Measurements from ENCODE around the gene GAS2L1.

The GAS2L1 gene

GRCh38 chr22:29310065-29310862 is 3.8 kb downstream of the GAS2L1 start:
- DNase-seq = peak; percentile 52

DNA sequence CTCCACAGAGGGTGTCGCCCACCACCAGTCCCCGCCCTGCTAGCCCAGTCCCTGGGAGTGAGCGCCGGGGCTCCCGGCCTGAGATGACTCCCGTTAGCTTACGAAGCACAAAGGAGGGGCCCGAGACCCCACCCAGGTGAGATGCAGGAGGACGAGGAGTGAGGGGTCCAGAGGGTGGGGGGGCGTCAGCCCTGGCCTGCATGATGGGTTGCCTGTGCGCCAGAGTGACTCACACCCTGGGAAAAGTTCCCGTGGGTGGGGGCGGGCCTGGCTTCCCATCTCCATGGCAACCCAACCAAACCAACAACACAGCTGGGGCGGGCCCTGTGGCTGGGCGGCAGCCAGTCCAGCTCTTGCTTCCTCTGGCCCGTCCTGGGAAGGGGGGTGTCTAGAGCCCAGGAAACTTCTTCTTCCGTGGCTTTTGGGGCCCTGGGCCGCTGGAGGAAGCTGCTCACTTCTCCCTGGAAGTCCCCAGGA is 4.5 kb downstream of the GAS2L1 start:
- peak; percentile 98 for DNase-seq

DNA sequence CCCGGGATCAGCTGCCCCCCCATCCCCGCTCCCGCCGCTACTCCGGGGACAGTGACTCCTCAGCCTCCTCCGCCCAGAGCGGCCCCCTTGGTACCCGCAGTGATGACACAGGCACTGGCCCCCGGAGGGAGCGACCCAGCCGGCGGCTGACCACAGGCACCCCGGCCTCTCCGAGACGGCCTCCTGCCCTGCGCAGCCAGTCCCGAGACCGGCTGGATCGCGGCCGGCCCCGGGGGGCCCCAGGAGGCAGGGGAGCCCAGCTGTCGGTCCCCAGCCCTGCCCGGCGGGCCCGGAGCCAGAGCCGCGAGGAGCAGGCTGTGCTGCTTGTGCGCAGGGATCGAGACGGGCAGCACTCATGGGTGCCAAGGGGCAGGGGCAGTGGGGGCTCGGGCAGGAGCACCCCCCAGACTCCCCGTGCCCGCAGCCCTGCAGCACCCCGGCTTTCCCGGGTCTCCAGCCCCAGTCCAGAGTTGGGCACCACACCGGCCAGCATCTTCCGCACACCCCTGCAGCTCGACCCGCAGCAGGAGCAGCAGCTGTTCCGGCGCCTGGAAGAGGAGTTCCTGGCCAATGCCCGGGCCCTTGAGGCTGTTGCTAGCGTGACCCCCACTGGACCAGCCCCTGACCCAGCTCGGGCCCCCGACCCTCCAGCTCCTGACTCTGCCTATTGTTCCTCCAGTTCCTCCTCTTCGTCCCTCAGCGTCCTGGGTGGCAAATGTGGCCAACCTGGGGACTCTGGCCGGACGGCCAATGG is 5.2 kb downstream of the GAS2L1 start:
- no peak for DNase-seq

GRCh38 chr22:29312218-29313125 is 6.0 kb downstream of the GAS2L1 start:
- no peak for DNase-seq

GRCh38 chr22:29313126-29313575 is 6.7 kb downstream of the GAS2L1 start:
- DNase-seq = peak; percentile 76

- peak; percentile 38 for DNase-seq
These were observed 7.4 kb downstream of the GAS2L1 start for GRCh38 chr22:29313576-29314466.

GRCh38 chr22:29314537-29315285 is 8.3 kb downstream of the GAS2L1 start:
- DNase-seq = peak; percentile 36

- DNase-seq = peak; percentile 68
These were observed 9.1 kb downstream of the GAS2L1 start, which contains the start of gene RASL10A for GRCh38 chr22:29315286-29316140. Gene RASL10A, minus strand, starts transcription at chr22:29315697. Its CDS starts 451 bp downstream, at chr22:29315246.

DNA sequence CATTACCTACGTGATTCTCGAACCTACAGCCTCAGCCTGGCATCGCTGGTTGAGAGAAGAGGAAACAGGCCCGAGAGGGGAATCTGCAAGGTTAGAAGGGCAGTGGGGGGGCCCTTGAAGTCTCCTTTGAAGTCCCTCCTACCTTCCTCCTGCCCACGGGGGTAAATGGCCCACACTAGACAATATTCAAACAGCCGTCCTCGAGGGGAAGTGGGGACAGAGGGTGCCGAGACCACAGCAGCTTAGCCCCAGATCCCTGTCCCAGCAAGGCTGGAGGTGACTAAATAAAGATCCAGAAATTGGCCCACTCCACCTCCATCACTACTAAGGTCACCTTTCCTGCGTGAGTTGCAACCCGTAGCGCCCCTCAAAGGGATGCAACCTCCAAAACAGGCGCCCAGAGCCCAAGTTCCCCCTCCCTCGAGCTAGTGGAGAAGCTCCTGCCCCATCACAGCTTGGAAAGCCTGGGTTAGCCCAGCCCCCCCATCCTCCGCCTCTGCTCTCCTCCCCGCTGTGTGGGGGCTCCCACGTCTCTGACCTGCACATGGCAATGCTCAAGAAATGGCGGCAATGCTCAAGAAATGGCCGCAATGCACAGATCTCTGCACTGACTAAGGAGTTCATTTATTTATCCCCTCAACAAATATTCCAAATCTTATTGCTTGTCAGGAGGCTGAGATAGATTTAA is 9.8 kb downstream of the GAS2L1 start:
- DNase-seq = peak; percentile 20

GRCh38 chr22:29317827-29318454 is 11.5 kb downstream of the GAS2L1 start:
- DNase-seq = peak; percentile 7

DNA sequence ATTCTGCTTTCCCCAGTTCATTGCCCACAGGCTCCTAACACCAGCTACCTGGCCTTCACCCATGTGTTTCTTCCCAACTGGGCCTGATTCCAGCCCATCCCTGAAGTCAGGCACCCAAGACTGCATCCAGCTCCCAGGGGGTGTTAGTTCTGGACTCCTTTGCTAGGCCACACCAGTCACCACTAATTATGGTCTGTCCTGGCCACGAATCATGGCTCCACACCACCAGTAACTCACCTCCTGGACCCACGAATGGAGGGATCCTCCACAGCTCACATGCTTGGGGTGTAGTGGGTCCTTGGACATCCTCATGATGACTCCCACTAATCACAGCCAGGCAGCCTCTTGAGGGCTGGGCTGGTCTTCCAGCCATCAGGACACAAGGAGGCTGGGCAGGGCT is 12.6 kb downstream of the GAS2L1 start:
- DNase-seq = peak; percentile 18

- DNase-seq = no peak
These were observed 14.1 kb downstream of the GAS2L1 start for GRCh38 chr22:29320546-29320945.

DNA sequence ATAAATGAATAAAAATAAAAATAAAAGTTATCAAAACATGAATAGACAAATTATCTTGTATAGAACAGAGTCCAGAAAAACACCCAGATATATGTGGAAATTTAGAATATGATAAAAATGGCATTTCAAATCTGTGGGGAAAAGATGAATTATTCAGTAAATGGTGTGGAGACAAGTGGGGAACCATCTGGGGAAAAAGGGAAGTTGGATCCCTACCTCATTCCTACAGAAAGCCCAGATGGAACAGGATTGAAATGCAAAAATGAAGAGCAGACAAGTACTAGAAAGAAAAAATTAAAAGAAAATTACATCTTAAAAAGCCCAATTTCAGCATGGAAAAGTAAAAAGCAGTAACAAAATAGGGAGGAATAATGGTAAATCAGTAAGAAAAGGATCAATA is 17.2 kb downstream of the GAS2L1 start:
- no peak for DNase-seq

DNA sequence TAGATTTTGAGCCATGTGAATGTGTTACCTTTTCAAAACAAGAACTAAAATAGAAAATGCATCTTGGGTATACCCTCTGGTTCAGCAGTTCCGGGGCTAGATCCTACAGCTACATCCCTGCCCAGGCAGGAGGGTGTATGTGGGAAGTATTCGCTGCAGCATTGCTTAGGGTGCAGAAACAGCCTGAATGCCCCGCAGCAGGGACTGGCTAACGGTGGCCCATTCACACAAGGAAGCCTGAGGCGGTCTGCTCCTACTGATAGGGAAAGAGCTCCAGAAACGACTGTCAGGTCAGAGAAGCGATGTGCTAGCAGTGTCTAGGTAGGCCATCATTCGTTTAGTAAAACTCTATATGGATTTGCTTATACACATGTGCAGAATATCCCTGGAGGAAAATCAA is 18.9 kb downstream of the GAS2L1 start:
- no peak for DNase-seq

GRCh38 chr22:29325785-29326315 is 19.4 kb downstream of the GAS2L1 start:
- peak; percentile 16 for DNase-seq

- no peak for DNase-seq
These were observed 20.0 kb downstream of the GAS2L1 start for GRCh38 chr22:29326481-29326880.

DNA sequence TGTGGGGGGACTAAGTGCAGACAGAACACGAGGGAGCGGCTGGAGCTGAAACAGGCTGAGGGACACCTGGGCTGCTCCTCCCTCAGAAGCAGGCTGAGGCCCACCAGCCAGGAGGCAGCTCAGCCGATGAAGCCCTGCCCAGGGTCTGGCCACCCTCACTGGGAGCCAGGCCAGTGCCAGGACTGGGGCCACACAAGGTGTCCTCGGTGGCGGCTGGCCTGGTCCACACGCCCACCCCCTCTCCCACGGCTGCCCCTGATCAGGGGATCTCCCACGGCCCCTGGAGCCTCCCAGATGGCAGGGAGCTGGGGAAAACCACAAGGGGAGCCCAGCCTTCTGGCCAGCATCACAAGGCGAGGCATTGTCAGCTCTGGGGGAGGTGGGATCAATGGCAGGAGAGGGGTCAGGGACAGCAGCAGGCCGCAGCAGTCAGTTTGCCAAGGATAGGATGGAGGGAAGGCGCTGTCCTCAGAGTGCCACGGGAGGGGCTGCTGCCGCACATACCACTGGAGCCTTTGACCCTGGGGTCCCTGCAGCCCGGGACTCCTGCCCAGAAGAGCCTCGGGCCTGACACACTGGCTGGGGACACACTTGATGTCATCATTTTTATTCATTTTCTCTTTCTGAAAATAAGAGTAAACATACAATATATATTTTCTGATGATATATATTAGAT is 20.8 kb downstream of the GAS2L1 start:
- DNase-seq = peak; percentile 18

- peak; percentile 20 for DNase-seq
These were observed 21.6 kb downstream of the GAS2L1 start for GRCh38 chr22:29328055-29328454.
